Common myeloid progenitor, CD34-positive (primary cell): Measurements from ENCODE around the gene MED23.

Experiments used
- CTCF ChIA-PET: fragments of 350-600 bp; sonication (Branson Sonifier 250); formaldehyde crosslinking; loops from one replicate; lab custom pipeline; 2021; ENCODE audit warnings: antibody characterized with exemption; lab: Charles Lee
- POLR2A ChIA-PET: fragments of 350-600 bp; sonication (Branson Sonifier 250); formaldehyde crosslinking; loops from one replicate; lab custom pipeline; 2021; ENCODE audit warnings: antibody characterized with exemption; lab: Charles Lee
- DNase-seq, 3 donors: peaks; one replicate each; pipeline versions ENCODE4 v3.0.0 to v3.0.0-alpha.2; 2013
- H3K27ac ChIP-seq, 2 experiments: 1 replicate in 1 of 2; 2 replicates in 1 of 2; pipeline ENCODE4 v1.7.0; 2013; ENCODE audit warnings: inconsistent platforms in 2 of 2, low read length in 2 of 2, mild to moderate bottlenecking in 2 of 2, low read depth in 1 of 2, moderate library complexity in 1 of 2; ENCODE audit not compliant: severe bottlenecking in 2 of 2, insufficient read depth in 1 of 2, poor library complexity in 1 of 2
- H3K27me3 ChIP-seq, 5 experiments: replicated peaks in 2 of 5; 1 replicate in 3 of 5; 2 replicates in 2 of 5; pipeline versions ENCODE4 v1.6.1 to v1.7.0; 2013; ENCODE audit warnings: low read length in 4 of 5, mild to moderate bottlenecking in 2 of 5, moderate library complexity in 2 of 5, inconsistent platforms in 1 of 5; ENCODE audit not compliant: insufficient read depth in 5 of 5, control insufficient read depth in 4 of 5
- H3K36me3 ChIP-seq, 4 experiments: 1 replicate in 2 of 4; 2 replicates in 2 of 4; pipeline versions ENCODE4 v1.6.1 to v1.7.0; 2013; ENCODE audit warnings: low read length in 3 of 4, control low read depth in 1 of 4, mild to moderate bottlenecking in 1 of 4; ENCODE audit not compliant: control insufficient read depth in 4 of 4, insufficient read depth in 4 of 4
- H3K4me1 ChIP-seq, 4 experiments: 1 replicate in 3 of 4; 2 replicates in 1 of 4; pipeline versions ENCODE4 v1.6.1 to v1.7.1; 2013; ENCODE audit warnings: low read length in 3 of 4, mild to moderate bottlenecking in 3 of 4, control low read depth in 1 of 4, inconsistent platforms in 1 of 4, moderate library complexity in 1 of 4; ENCODE audit not compliant: control insufficient read depth in 4 of 4, insufficient read depth in 4 of 4; ENCODE audit errors: control extremely low read depth in 1 of 4
- H3K4me3 ChIP-seq, 7 experiments: 1 replicate in 4 of 7; 2 replicates in 3 of 7; pipeline versions ENCODE4 v1.5.1 to v1.7.0; 2013; ENCODE audit warnings: mild to moderate bottlenecking in 7 of 7, low read length in 6 of 7, moderate library complexity in 6 of 7, inconsistent platforms in 2 of 7, low read depth in 2 of 7, control low read depth in 1 of 7; ENCODE audit not compliant: insufficient read depth in 4 of 7, control insufficient read depth in 1 of 7; ENCODE audit errors: extremely low read depth in 1 of 7
- H3K9me3 ChIP-seq, 5 experiments: 1 replicate in 4 of 5; 2 replicates in 1 of 5; pipeline versions ENCODE4 v1.6.1 to v1.7.1; 2013; ENCODE audit warnings: low read length in 4 of 5, mild to moderate bottlenecking in 2 of 5, inconsistent platforms in 1 of 5, low read depth in 1 of 5, moderate library complexity in 1 of 5; ENCODE audit not compliant: control insufficient read depth in 4 of 5, insufficient read depth in 2 of 5; ENCODE audit errors: control extremely low read depth in 1 of 5
- WGBS: methylation state at CpG from one replicate; pipeline ENCODE4 v1.1.5; 2013; ENCODE audit not compliant: insufficient coverage; 5-methylcytosine and 5-hydroxymethylcytosine counted together

The MED23 gene

GRCh38 chr6:131658287-131658686 lies 30.2 kb upstream of the MED23 start:
- ChIA-PET CTCF (no interaction called here), POLR2A (no interaction called here)
- 100% methylated on average over 3 of the region's 3 CpGs for WGBS

DNA sequence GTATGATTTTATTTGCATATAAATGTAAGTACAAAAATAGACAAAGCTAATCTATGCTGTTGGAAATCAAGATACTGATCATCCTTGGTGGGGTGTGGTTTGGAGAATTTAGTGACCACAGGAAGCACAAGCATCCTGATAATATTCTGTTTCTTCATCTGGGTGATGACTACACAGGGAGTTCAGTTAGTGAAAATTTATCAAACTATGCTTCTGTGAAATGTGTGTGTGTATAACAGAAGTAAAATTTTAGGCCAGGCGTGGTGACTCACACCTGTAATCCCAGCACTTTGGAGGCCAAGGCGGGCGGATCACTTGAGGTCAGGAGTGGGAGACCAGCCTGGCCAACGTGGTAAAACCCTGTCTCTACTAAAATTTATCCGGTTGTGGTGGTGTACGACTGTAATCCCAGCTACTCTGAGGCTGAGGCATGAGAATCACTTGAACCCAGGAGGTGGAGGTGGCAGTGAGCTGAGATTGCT lies 29.6 kb upstream of the MED23 start:
- ChIA-PET CTCF (no interaction called here), POLR2A (no interaction called here)
- no peak overlapping the region for H3K4me3 ChIP-seq
- no peaks in the 10 kb centered on the region for H3K27me3 ChIP-seq
- H3K36me3 ChIP-seq = no peaks in the 10 kb centered on the region
- no peaks in the 10 kb centered on the region for H3K4me1 ChIP-seq
- H3K27ac ChIP-seq = no peak overlapping the region
- DNase-seq = peak; percentile 2 to 30 (median 18)
- no peaks in the 10 kb centered on the region for H3K9me3 ChIP-seq
- 100% methylated on average over 2 of the region's 6 CpGs for WGBS

More at GRCh38 chr6:131658287-131658686, 30.2 kb upstream of the MED23 start:
- no peak for DNase-seq
- H3K27ac ChIP-seq = no peak overlapping the region
- no peak overlapping the region for H3K4me3 ChIP-seq
- no peaks in the 10 kb centered on the region for H3K9me3 ChIP-seq
- H3K36me3 ChIP-seq = no peaks in the 10 kb centered on the region
- H3K27me3 ChIP-seq = no peaks in the 10 kb centered on the region
- no peaks in the 10 kb centered on the region for H3K4me1 ChIP-seq

- WGBS = 100% methylated on average over 1 of the region's 2 CpGs
- no peak overlapping the region for H3K4me3 ChIP-seq
- no peaks in the 10 kb centered on the region for H3K4me1 ChIP-seq
- CTCF ChIA-PET = no interaction called here
- no peak overlapping the region for H3K27ac ChIP-seq
- DNase-seq = no peak
- POLR2A ChIA-PET = no interaction called here
- no peaks in the 10 kb centered on the region for H3K27me3 ChIP-seq
- H3K36me3 ChIP-seq = no peaks in the 10 kb centered on the region
- H3K9me3 ChIP-seq = no peaks in the 10 kb centered on the region
Observed at GRCh38 chr6:131657222-131657621, 29.2 kb upstream of the MED23 start.

- ChIA-PET POLR2A (no interaction called here), CTCF (no interaction called here)
- H3K9me3 ChIP-seq = no peaks in the 10 kb centered on the region
- no peak for DNase-seq
- 100% methylated on average over 1 of the region's 3 CpGs for WGBS
- H3K27me3 ChIP-seq = no peaks in the 10 kb centered on the region
- no peaks in the 10 kb centered on the region for H3K4me1 ChIP-seq
- no peaks in the 10 kb centered on the region for H3K36me3 ChIP-seq
- H3K4me3 ChIP-seq = no peak overlapping the region
- H3K27ac ChIP-seq = no peak overlapping the region
Observed at GRCh38 chr6:131656667-131657066, 28.6 kb upstream of the MED23 start.

GRCh38 chr6:131655951-131656350 lies 27.9 kb upstream of the MED23 start:
- H3K4me3 ChIP-seq = no peak overlapping the region
- DNase-seq = no peak
- no peaks in the 10 kb centered on the region for H3K4me1 ChIP-seq
- CTCF ChIA-PET = no interaction called here
- WGBS = 100% methylated on average over 1 of the region's 2 CpGs
- H3K27me3 ChIP-seq = no peaks in the 10 kb centered on the region
- H3K36me3 ChIP-seq = no peaks in the 10 kb centered on the region
- H3K9me3 ChIP-seq = no peaks in the 10 kb centered on the region
- H3K27ac ChIP-seq = no peak overlapping the region
- POLR2A ChIA-PET = no interaction called here

- H3K27ac ChIP-seq = no peak overlapping the region
- ChIA-PET CTCF (no interaction called here), POLR2A (no interaction called here)
- H3K36me3 ChIP-seq = no peaks in the 10 kb centered on the region
- WGBS = 96% methylated on average over 2 of the region's 3 CpGs
- H3K4me3 ChIP-seq = no peak overlapping the region
- H3K4me1 ChIP-seq = no peaks in the 10 kb centered on the region
- no peak for DNase-seq
- H3K27me3 ChIP-seq = no peaks in the 10 kb centered on the region
- no peaks in the 10 kb centered on the region for H3K9me3 ChIP-seq
Observed at GRCh38 chr6:131655387-131655786, 27.3 kb upstream of the MED23 start.

- H3K9me3 ChIP-seq = no peaks in the 10 kb centered on the region
- CTCF ChIA-PET = no interaction called here
- no peaks in the 10 kb centered on the region for H3K4me1 ChIP-seq
- 100% methylated on average over 3 of the region's 3 CpGs for WGBS
- POLR2A ChIA-PET = no interaction called here
- no peak for DNase-seq
- no peaks in the 10 kb centered on the region for H3K36me3 ChIP-seq
- no peak overlapping the region for H3K4me3 ChIP-seq
- H3K27me3 ChIP-seq = no peaks in the 10 kb centered on the region
- no peak overlapping the region for H3K27ac ChIP-seq
Observed at GRCh38 chr6:131654326-131654725, 26.3 kb upstream of the MED23 start.
